ENCODE measurements around the gene ZFAND6. TPM values are rescaled to one million over a fixed set of nuclear protein-coding genes. Genes with fewer than 3 reads are reported as not detected.
"Not testable (repeated sequence)": the region's sequence is repeated elsewhere in the genome, so short reads cannot be mapped to it uniquely, and the experiment has no call there.

The ZFAND6 gene
- total RNA-seq: 100 to 1,000 TPM; 103 to 167 TPM

GRCh38 chr15:80058851-80059785 lies at the start of gene ZFAND6:
Gene ZFAND6, plus strand, starts transcription at chr15:80059676. Its CDS starts 60,669 bp downstream, at chr15:80120345.
- no peaks in the 10 kb centered on the region for H3K4me1 ChIP-seq (replicated peaks)
- H3K36me3 ChIP-seq: no peaks in the 10 kb centered on the region
- intact Hi-C loops (cut with DNase I): loop anchor here (1.0 to 10.0 kb wide), 3 partner anchors 93 to 346 kb away; partner anchors contain the start of genes ARNT2 and FAH
- under 1% methylated on average over 56 of the region's 74 CpGs for WGBS
- no peaks in the 10 kb centered on the region for H3K27me3 ChIP-seq (replicated peaks; ENCODE audit: insufficient read depth)
- DNase-seq (ENCODE audit: low spot score): peak; percentile 97
- H3K4me3 ChIP-seq: peak within 1 kb of the TSS; percentile 93 to 94
- H3K9me3 ChIP-seq: no peaks in the 10 kb centered on the region
- peak within 1 kb of the TSS; percentile 97 to 99 for H3K27ac ChIP-seq
- TF ChIP-seq CTCF (IDR thresholded peaks at IDR 0.05) (peak in 2 of 4 experiments; percentile 13 to 24), POLR2A (IDR thresholded peaks at IDR 0.05) (peak; percentile 70), POLR2AphosphoS5 (IDR thresholded peaks at IDR 0.05) (peak; percentile 89)

- no peaks in the 10 kb centered on the region for H3K27me3 ChIP-seq (replicated peaks; ENCODE audit: insufficient read depth)
- no peak overlapping the region for H3K27ac ChIP-seq
- H3K4me1 ChIP-seq (replicated peaks): no peaks in the 10 kb centered on the region
- no peaks in the 10 kb centered on the region for H3K36me3 ChIP-seq
- DNase-seq (ENCODE audit: low spot score): no peak
- H3K4me3 ChIP-seq: no peak overlapping the region
- 75% methylated on average over 6 of the region's 6 CpGs for WGBS
- no peaks in the 10 kb centered on the region for H3K9me3 ChIP-seq
- intact Hi-C loops (cut with DNase I): no loop called here
- TF ChIP-seq POLR2A (IDR thresholded peaks at IDR 0.05) (no peak), POLR2AphosphoS5 (IDR thresholded peaks at IDR 0.05) (no peak), CTCF (IDR thresholded peaks at IDR 0.05) (no peak)
These were observed 49.3 kb upstream of the ZFAND6 start for GRCh38 chr15:80010131-80010673.

GRCh38 chr15:80011041-80011523 lies 48.4 kb upstream of the ZFAND6 start:
- H3K27ac ChIP-seq; intact Hi-C loops (cut with DNase I): not testable (repeated sequence)

GRCh38 chr15:80011596-80011995 lies 47.9 kb upstream of the ZFAND6 start:
- intact Hi-C loops (cut with DNase I): no loop called here
- H3K9me3 ChIP-seq: no peaks in the 10 kb centered on the region

More at GRCh38 chr15:80011041-80011523, 48.4 kb upstream of the ZFAND6 start:
- 83% methylated on average over 9 of the region's 9 CpGs for WGBS
- not testable (repeated sequence) for DNase-seq (ENCODE audit: low spot score); H3K36me3 ChIP-seq; H3K27me3 ChIP-seq (replicated peaks; ENCODE audit: insufficient read depth); H3K4me1 ChIP-seq (replicated peaks); H3K9me3 ChIP-seq; H3K4me3 ChIP-seq

More at GRCh38 chr15:80011596-80011995, 47.9 kb upstream of the ZFAND6 start:
- DNase-seq (ENCODE audit: low spot score): no peak
- no peak overlapping the region for H3K4me3 ChIP-seq
- no peaks in the 10 kb centered on the region for H3K4me1 ChIP-seq (replicated peaks)
- no peak overlapping the region for H3K27ac ChIP-seq
- H3K36me3 ChIP-seq: no peaks in the 10 kb centered on the region
- 50% methylated on average over 3 of the region's 3 CpGs for WGBS
- H3K27me3 ChIP-seq (replicated peaks; ENCODE audit: insufficient read depth): no peaks in the 10 kb centered on the region
- no peak for TF ChIP-seq POLR2A (IDR thresholded peaks at IDR 0.05)
- TF ChIP-seq CTCF (IDR thresholded peaks at IDR 0.05): no peak
- no peak for TF ChIP-seq POLR2AphosphoS5 (IDR thresholded peaks at IDR 0.05)

Data from prostate gland (tissue), 2 donors.